HG03432 (cell line): ENCODE data around the gene CDHR5.

ENCODE experiments used
- ATAC-seq: cut with Tn5 transposase; IDR thresholded peaks from one replicate; pipeline ENCODE4 v1.9.1; 2021; ENCODE audit warnings: mild to moderate bottlenecking, moderate library complexity; ENCODE audit not compliant: unreplicated experiment

Gene CDHR5

DNA sequence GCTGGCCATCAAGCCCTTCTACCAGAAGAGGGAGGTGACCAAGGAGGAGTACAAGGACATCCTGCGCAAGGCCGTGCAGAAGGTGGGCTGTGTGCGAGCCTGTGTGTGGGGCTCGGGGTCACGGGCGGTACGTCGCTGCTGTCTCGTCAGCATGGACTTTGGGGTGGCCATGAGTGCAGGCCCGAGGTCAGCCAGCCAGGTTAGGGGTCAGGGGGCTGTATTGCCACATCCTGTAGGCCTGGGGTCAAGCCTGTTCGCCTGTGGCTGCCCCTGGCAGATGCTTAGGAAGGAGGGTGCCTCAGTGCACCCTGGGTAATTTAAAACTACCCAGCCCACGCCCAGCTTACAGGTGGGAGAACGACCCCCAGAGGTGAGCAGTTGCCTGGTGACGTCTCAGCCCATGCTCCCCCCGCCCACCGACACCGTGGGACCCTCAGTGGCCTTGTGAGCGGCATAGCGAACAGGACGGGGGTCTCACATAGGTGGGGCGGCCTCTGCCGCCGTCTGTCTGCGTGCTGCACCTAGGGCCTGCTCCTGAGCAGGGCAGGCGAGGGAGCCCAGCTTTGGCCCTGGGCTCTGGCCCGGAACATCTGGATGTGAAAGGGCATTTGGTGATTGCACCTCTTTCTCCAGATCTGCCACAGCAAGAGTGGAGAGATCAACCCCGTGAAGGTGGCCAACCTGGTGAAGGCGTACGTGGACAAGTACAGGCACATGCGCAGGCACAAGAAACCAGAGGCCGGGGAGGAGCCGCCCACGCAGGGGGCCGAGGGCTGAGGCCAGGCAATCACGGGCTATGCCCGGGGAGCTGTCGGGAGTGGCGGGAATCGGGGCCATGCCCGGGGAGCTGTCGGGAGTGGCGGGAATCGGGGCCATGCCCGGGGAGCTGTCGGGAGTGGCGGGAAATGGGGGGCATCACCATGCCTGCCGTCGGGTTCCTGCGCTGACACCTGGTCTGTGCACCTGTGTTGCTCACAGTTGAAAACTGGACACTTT is 13.5 kb downstream of the CDHR5 start:
- ATAC-seq, result no peak

DNA sequence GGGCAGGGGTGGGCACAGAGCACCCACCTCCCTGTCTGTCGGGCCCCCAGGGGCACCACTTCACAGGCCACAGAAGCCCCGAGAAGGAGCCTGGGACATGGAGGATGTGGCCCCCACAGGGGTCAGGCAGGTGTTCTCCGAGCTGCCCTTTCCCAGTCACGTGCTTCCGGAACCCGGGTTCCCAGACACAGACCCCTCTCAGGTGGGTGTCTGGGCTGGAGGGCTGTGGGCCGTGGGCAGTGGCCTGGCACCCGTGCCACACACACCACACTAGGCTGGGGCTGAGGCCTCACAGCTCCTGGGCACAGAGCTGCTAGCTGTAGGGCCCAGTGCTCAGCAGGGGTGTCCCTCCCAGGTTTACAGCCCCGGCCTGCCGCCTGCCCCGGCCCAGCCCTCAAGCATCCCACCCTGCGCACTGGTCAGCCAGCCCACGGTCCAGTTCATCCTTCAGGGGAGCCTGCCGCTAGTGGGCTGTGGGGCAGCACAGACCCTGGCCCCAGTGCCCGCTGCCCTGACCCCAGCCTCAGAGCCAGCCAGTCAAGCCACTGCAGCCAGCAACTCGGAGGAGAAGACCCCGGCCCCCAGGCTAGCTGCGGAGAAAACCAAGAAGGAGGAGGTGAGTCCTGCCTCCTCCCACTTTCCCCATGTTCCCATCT is 14.5 kb downstream of the CDHR5 start:
- no peak for ATAC-seq

DNA sequence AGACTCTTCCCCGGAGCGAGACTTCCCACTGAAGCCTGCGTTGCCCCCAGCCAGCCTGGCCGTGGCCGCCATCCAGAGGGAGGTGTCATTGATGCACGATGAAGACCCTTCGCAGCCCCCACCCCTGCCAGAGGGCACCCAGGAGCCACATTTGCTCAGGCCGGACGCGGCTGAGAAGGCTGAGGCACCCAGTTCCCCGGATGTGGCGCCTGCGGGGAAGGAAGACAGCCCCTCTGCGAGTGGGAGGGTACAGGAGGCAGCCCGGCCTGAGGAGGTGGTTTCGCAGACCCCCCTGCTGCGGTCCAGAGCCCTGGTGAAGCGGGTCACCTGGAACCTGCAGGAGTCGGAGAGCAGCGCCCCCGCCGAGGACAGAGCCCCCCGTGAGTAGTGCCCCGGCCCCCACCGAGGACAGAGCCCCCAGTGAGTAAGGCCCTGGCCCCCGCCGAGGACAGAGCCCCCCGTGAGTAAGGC is 15.4 kb downstream of the CDHR5 start:
- no peak for ATAC-seq

DNA sequence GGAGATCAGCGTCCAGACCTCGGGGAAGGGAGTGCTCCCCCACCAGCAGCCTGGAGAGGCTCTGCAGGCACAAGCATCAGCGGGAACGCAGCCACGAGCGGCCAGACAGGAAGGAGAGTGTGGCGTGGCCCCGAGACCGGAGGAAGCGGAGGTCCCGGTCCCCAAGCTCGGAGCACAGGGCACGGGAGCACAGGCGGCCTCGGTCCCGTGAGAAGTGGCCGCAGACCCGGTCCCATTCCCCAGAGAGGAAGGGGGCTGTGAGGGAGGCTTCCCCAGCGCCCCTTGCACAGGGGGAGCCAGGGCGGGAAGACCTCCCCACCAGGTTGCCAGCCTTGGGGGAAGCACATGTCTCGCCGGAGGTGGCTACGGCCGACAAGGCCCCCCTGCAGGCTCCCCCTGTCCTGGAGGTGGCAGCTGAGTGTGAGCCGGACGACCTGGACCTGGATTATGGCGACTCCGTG is 15.9 kb downstream of the CDHR5 start:
- ATAC-seq, result no peak

DNA sequence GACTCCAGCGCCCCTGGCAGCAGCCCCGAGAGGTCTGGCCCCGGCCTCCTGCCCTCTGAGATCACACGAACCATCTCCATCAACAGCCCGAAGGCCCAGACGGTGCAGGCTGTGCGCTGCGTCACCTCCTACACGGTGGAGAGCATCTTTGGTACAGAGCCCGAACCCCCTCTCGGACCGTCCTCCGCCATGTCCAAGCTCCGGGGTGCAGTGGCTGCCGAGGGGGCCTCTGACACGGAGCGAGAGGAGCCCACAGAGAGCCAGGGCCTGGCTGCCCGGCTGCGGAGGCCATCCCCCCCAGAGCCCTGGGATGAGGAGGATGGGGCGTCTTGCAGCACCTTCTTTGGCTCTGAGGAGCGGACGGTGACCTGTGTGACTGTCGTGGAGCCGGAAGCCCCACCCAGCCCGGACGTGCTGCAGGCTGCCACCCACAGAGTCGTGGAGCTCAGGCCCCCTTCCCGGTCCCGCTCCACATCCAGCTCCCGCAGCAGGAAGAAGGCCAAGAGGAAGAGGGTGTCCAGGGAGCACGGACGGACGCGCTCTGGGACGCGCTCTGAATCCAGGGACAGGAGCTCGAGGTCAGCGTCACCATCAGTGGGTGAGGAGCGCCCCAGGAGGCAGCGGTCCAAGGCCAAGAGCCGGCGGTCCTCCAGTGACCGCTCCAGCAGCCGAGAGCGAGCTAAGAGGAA is 16.6 kb downstream of the CDHR5 start:
- no peak for ATAC-seq

DNA sequence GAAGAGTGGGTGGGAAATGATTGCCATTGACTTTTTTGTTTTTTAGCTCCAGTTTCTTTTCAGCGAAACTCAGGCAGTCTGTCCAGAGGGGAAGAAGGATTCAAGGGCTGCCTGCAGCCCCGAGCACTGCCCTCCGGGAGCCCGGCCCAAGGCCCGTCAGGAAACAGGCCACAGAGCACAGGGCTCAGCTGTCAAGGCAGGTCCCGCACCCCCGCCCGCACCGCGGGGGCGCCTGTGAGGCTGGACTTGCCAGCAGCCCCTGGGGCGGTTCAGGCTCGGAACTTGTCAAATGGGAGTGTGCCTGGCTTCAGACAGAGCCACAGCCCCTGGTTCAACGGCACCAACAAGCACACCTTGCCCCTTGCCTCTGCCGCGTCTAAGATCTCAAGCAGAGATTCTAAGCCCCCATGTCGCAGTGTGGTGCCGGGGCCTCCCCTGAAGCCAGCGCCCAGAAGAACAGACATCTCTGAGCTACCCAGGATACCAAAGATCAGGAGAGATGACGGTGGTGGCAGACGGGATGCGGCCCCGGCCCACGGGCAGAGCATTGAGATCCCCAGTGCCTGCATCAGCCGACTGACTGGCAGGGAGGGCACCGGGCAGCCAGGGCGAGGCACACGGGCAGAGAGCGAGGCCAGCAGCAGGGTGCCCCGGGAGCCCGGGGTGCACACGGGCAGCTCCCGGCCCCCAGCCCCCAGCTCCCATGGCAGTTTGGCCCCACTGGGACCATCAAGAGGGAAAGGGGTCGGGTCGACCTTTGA is 17.6 kb downstream of the CDHR5 start:
- no peak for ATAC-seq

DNA sequence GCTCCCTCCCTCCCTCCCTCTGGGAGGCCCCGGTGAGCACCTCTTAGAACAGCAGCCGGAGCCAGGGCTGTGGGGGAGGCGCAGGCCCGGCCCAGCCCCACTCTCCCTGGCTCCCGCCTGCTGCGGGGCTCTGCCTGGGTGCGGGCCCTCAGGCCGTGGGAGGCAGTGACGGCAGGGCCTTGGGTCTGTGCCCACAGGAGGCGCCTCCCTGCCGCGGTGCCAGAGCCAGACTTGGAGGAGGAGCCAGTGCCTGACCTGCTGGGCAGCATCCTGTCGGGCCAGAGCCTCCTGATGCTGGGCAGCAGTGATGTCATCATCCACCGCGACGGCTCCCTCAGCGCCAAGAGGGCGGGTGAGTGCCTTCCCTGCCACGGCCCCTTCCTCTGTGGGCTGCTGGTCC is 18.5 kb downstream of the CDHR5 start:
- ATAC-seq, result no peak

DNA sequence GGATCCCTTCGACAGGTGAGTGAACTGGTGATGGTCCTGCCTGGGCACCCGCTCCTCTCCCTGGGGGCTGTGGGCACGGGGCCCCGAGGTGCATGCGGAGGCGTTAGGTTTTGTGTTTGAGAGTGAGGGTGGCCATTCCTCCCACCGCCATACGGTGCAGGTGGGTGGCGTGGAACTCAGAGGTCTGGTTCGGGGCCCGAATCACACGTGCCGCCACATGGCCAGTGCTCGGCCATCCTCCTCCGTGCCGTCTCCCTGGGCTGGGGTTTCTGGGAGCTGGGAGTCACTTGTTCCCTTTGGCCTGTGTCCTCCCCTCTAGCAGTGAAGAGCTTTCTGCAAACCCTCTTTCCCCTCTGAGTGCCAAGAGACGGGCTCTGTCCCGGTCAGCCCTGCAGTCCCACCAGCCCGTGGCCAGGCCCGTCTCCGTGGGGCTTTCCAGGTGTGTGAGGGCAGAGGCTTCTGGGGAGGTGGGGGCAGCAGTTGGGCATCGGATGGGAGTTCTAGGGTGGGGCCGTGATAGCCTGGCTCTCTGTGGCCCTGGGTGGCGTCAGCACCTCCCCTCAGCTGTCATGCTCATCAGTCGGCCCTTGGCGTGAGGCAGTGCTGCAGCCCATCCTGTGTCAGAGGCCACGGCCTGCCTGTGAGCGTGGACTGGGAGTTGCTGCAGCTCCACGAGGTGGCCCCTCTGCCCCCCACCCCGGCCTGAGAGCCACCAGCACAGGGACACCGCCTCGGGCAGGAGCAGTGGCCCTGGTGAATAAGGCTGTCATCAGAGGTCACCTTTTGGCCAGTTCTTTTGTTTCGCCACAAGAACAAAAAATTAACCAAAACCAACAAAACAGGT is 19.2 kb downstream of the CDHR5 start:
- no peak for ATAC-seq

DNA sequence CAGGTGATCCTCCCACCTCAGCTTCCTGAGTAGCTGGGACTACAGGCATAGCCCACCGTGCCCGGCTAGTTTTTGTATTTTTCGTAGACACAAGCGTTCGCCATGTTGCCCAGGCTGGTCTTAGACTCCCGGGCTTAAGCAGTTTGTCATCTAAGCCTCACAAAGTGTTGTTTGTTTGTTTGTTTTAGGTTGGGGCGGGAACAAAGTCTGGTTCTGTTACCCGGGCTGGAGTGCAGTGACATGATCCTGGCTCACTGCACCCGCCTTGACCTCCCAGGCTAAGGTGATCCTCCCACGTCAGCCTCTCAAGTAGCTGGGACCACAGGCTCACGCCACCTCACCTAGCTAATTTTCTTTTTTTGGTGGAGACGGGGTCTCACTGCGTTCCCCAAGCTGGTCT is 21.6 kb downstream of the CDHR5 start:
- ATAC-seq, result no peak

DNA sequence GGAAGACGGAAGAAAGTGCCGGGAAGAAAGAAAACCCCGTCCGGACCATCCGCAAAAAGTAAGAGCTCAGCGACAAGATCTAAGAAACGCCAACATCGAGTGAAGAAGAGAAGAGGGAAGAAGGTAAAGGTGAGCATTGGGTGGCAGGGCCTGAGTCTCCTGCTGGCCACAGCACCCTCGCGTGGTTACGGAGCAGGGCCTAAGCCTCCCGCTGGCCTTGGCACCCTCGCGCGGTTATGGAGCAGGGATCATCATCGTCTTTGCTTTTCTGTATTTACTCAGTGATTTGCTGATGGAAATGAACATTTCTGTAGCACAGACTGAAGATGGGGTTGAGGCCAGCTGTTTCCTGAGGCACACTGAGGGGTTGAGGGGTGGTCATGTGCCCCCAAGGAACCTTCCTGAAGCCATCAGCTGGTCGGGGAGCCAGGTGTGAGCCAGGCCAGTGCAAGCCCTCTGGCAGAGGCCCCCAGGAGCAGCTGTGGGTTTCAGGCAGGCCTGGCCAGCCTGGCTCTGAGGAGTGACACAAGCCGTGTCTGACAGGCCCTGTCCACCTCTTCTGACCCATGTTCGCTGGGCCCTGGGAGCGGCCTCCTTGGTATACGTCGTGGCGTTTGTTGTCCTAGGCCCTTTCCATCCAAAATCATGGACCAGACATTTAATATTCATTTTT is 23.0 kb downstream of the CDHR5 start:
- no peak for ATAC-seq

DNA sequence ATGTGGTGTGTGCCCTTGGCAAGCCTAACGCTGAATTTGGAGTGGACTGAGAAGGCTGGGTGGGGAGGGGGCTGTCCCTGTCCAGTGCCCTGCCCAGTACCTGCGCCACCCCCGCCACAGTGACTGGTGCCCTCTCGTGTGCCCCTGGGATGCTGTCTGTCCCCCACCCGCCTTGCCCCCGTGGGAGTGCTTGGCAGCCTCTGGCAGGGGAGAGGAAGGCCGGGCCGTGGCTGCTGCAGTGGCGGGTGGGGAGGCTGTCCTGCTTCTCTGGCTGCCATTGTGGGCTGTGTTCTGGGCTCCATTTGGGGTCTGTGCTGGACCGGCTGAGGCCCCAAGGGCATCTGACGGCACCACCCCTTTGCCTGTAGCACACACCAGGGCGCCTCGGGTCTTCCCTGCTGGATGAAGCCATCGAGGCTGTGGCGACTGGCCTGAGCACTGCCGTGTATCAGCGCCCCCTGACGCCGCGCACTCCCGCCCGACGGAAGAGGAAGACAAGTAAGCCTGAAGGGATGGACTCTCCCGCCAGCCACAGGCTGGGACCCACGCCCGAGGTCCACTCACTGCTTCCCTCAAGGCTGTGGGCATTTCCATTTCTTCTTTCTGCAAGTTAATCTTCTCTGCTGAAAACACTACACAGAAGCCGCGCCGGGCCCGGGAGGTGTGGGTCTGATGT is 26.6 kb downstream of the CDHR5 start:
- no peak for ATAC-seq

DNA sequence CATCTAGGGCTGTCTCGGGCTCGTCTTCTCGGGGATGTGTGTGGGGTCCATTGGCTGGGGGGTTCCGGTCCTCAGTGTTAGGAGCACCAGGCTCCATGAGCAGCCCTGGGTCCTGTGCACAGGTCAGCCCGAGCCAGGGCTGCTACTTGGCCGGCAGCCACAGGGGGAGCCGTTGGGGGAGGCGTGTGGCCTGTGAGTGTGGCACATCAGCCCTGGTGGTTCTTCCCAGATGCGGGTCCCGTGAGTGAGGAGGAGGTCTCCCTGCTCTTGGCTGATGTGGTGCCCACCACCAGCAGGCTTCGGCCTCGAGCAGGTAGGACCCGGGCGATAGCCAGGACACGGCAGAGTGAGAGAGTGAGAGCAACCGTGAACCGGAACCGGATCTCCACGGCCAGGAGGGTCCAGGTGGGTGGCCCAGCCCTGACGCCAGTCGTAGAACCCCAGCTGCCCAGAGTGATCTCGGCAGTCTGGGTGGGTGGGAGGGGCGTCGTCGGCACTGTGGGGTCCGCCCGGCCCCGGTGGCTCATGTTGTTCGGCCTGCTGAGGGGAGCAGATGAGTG is 27.5 kb downstream of the CDHR5 start:
- no peak for ATAC-seq

DNA sequence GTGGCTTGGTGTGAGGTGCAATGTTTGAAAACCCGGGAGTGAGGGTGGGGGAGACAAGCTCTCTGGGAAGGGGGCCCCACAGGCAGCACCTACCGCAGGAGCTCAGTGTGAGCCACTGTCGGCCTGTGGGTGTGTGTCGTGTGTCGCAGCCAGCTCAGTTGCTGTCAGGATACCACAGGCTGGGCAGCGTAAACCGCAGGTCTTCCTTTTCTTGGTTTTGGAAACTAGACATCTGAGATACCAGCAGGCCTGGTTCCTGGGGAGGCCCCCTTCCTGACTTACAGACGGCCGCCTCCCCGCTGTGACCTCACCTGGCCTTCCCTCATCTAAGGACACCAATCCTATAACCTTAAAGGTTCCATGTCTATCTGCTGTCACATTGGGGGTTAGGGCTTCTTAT is 28.4 kb downstream of the CDHR5 start:
- no peak for ATAC-seq

DNA sequence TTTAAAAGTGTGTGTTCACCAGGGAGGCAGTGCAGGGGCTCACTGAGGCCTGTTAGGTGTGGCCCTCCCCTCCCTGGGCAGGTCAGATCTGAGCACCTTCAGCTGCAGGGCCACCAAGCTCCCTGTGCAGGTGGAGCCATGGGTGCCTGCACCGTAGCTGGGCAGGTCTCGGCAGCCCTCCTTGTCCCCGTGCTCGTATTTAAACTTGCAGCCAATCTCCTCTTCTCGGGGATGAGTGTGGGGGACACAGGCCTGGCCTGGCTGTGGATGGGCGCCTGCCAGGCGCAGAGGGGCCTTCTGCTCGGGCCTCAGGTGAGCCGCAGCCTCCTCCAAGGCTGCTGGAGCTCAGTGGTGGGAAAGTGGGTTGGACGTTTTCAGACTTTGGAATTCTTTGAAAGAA is 29.4 kb downstream of the CDHR5 start:
- no peak for ATAC-seq

DNA sequence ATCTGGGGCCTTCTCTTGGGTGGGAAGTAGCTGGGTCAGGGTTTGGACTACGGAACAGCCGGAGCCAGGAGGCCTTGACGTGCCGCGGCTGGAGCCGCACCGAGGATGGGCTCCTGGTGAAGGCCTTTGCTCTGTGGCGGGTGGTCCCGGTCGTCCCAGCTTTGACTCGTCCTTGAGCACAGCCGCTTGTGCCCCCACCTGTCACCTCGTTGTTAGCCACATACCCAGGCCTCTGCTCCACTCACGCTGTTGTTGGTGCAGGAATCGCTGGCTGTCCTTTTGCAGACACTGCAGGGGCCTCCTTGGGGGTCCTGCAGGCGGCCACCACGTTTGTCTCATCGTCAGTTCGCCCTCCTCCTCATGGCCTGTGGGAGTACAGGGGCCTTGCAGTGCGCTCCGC is 31.4 kb downstream of the CDHR5 start:
- ATAC-seq, result no peak

DNA sequence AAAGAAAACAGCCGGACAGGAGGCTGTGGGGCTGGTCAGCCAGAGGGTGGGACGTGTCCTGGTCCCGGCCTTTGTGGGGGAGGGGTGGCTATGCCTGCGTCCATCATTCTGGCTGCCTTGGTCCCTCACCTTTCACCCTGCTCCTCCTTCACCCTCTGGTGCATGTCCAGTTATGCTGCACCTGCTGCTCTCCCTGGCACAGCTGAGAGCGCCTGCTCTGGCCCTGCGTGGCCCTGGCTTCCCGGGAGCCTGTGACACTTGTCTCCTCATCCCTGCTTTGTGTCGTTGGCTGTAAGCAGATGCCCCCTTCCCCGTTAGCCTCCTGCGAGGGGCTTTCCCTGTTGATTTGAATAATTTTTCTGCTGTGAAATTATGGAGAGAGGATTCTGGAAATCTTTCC is 31.8 kb downstream of the CDHR5 start:
- ATAC-seq, result no peak

DNA sequence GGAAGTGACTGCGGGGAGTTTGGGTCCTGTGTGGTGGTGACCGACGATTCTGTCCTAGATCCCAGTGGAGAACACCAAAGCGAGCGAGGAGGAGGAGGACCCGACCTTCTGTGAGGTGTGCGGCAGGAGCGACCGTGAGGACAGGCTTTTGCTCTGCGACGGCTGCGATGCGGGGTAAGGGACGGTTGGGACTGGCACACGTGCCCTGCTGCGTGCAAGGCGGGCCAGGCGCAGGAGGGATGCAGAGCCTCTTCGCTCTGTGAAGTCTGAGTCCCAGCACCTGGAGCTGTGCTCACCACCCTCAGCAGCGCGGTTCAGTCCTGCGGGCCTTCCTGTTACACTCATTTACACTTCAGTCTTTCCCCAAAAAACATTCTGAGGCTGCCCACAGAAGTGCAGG is 32.3 kb downstream of the CDHR5 start:
- ATAC-seq, result no peak

DNA sequence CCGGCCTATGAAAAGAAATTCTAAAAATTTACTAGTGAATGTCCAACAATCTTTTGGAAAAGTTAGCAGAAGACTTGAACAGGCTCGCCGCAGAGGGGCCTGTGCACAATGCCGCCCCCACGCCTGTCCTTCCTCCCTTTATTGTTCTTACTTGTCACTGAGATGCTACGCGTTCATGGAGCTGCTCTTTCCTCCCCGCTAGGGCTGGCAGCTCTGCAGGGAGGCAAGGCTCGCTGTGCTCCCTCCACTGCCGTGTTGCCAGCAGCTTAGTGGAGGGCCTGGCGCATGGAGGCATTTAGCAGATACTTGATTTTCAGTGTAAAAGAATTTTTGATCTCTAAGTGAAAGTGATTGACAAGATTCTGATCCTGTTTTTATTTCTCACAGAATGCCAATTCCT is 33.8 kb downstream of the CDHR5 start:
- ATAC-seq, result no peak
